GM23338 (cell line): ENCODE measurements around the gene DPY19L3. TPM values are rescaled to one million over a fixed set of nuclear protein-coding genes. Genes with fewer than 3 reads are reported as not detected.

Experiments
- ATAC-seq: fragments of 200-7000 bp; cut with Tn5 transposase; 3 replicates; pipeline ENCODE4 v1.9.1; 2020
- DNase-seq: peaks from one replicate; pipeline ENCODE4 v3.0.0-alpha.2; 2015; ENCODE audit warnings: low spot score
- H2AFZ ChIP-seq: fragments of 200-600 bp; sonication (generic); 2 replicates; pipeline ENCODE4 v1.8.0; 2016; ENCODE audit warnings: antibody characterized with exemption, mild to moderate bottlenecking, moderate library complexity
- H3F3A ChIP-seq: fragments of 200-600 bp; sonication (generic); replicated peaks from 2 replicates; pipeline ENCODE4 v1.8.0; 2017; ENCODE audit warnings: antibody characterized with exemption, mixed run types, low read depth
- H3K27ac ChIP-seq: fragments of 200-600 bp; sonication (generic); 2 replicates; pipeline ENCODE4 v1.6.1; 2016; ENCODE audit warnings: low read depth
- H3K27me3 ChIP-seq: fragments of 200-600 bp; sonication (generic); 2 replicates; pipeline ENCODE4 v1.8.0; 2016; ENCODE audit warnings: mild to moderate bottlenecking, mixed run types, moderate library complexity; ENCODE audit not compliant: insufficient read depth
- H3K36me3 ChIP-seq: fragments of 200-600 bp; sonication (generic); 2 replicates; pipeline ENCODE4 v1.8.0; 2016; ENCODE audit warnings: mild to moderate bottlenecking; ENCODE audit not compliant: insufficient read depth
- H3K4me1 ChIP-seq: fragments of 200-600 bp; sonication (generic); 2 replicates; pipeline ENCODE4 v1.8.0; 2016; ENCODE audit warnings: mild to moderate bottlenecking, moderate library complexity; ENCODE audit not compliant: insufficient read depth
- H3K4me2 ChIP-seq: fragments of 200-600 bp; sonication (generic); 2 replicates; pipeline ENCODE4 v1.7.1; 2017; ENCODE audit warnings: mixed run types
- H3K4me3 ChIP-seq: fragments of 200-600 bp; sonication (generic); 2 replicates; pipeline ENCODE4 v1.6.1; 2016; ENCODE audit warnings: mixed run types
- H3K79me2 ChIP-seq: fragments of 200-600 bp; sonication (generic); replicated peaks from 2 replicates; pipeline ENCODE4 v1.8.0; 2017; ENCODE audit warnings: mild to moderate bottlenecking; ENCODE audit not compliant: insufficient read depth
- H3K9me2 ChIP-seq: fragments of 200-600 bp; sonication (generic); 2 replicates; pipeline ENCODE4 v1.8.0; 2017; ENCODE audit not compliant: insufficient read depth
- H4K20me1 ChIP-seq: fragments of 200-600 bp; sonication (generic); replicated peaks from 2 replicates; pipeline ENCODE4 v1.8.0; 2017; ENCODE audit warnings: mild to moderate bottlenecking; ENCODE audit not compliant: insufficient read depth
- H3K27ac Mint-ChIP-seq: 2 replicates; pipeline ENCODE4 v1.8.0; 2020; ENCODE audit warnings: inconsistent platforms, mild to moderate bottlenecking, moderate library complexity, mixed read lengths
- H3K27me3 Mint-ChIP-seq: 3 replicates; pipeline ENCODE4 v1.8.0; 2022; ENCODE audit warnings: low read depth, mild to moderate bottlenecking, moderate library complexity, mixed read lengths, inconsistent platforms; ENCODE audit not compliant: insufficient read depth, poor library complexity
- H3K36me3 Mint-ChIP-seq: 3 replicates; pipeline ENCODE4 v1.8.0; 2021; ENCODE audit warnings: low read depth, mild to moderate bottlenecking, inconsistent platforms, moderate library complexity, mixed read lengths
- H3K4me1 Mint-ChIP-seq: 3 replicates; pipeline ENCODE4 v1.8.0; 2020; ENCODE audit warnings: mild to moderate bottlenecking, inconsistent platforms, mixed read lengths
- H3K4me3 Mint-ChIP-seq: 3 replicates; pipeline ENCODE4 v1.8.0; 2021; ENCODE audit warnings: moderate library complexity, mild to moderate bottlenecking, inconsistent platforms, mixed read lengths
- H3K9me3 Mint-ChIP-seq: 3 replicates; pipeline ENCODE4 v1.8.0; 2020; ENCODE audit warnings: moderate library complexity, mild to moderate bottlenecking, inconsistent platforms, mixed read lengths
- CREB1 ChIP-seq: fragments of 250-450 bp; sonication (Bioruptor Pico); IDR thresholded peaks from 2 replicates; pipeline ENCODE4 v1.5.0; 2020; ENCODE audit warnings: low read depth, mild to moderate bottlenecking, moderate library complexity
- CTCF ChIP-seq, 2 experiments: fragments of 200-600 bp in 1 of 2; sonication (generic) in 1 of 2; conservative IDR thresholded peaks; 2 replicates each; pipeline versions ENCODE4 v1.5.1 to v1.6.1; 2016 to 2017; ENCODE audit warnings: antibody characterized with exemption in 2 of 2, low read depth in 2 of 2, mild to moderate bottlenecking in 2 of 2, moderate library complexity in 1 of 2
- EZH2 ChIP-seq: fragments of 200-600 bp; sonication (generic); IDR thresholded peaks from one replicate; pipeline ENCODE4 v1.8.0; 2017; ENCODE audit warnings: antibody characterized with exemption, mild to moderate bottlenecking, low read depth; ENCODE audit not compliant: unreplicated experiment
- EZH2phosphoT487 ChIP-seq: fragments of 200-600 bp; sonication (generic); IDR thresholded peaks from one replicate; pipeline ENCODE4 v1.8.1; 2018; ENCODE audit warnings: antibody characterized with exemption; ENCODE audit not compliant: unreplicated experiment
- JUNB ChIP-seq: IDR thresholded peaks from one replicate; pipeline ENCODE4 v1.6.1; 2016; ENCODE audit warnings: antibody characterized with exemption; ENCODE audit not compliant: unreplicated experiment
- NANOG ChIP-seq: IDR thresholded peaks from 2 replicates; pipeline ENCODE4 v1.6.1; 2016; ENCODE audit warnings: antibody characterized with exemption, borderline replicate concordance
- POLR2AphosphoS5 ChIP-seq: IDR thresholded peaks from 2 replicates; pipeline ENCODE4 v1.6.1; 2016; ENCODE audit warnings: antibody characterized with exemption, low read depth
- STAT1 ChIP-seq: IDR thresholded peaks from one replicate; pipeline ENCODE4 v1.6.1; 2016; ENCODE audit warnings: antibody characterized with exemption; ENCODE audit not compliant: unreplicated experiment
- ZNF114 ChIP-seq: fragments of 250-450 bp; sonication (Bioruptor Pico); IDR thresholded peaks from 2 replicates; pipeline ENCODE4 v1.5.0; 2020; ENCODE audit warnings: mild to moderate bottlenecking, moderate library complexity
- ZNF331 ChIP-seq: fragments of 250-450 bp; sonication (Bioruptor Pico); IDR thresholded peaks from 2 replicates; pipeline ENCODE4 v1.5.0; 2020; ENCODE audit warnings: low read depth, mild to moderate bottlenecking, moderate library complexity
- polyA plus RNA-seq: library from polyadenylated mRNA; unstranded; fragments of >200 nt; fragmentation: Nextera tagmentation; extraction: Ambion mirVana; gene quantifications from 2 replicates; pipeline ENCODE4 v1.2.1, GENCODE V29; 2016
- total RNA-seq: library from RNA; depleted of rRNA; stranded (reverse); fragments of >200 nt; shearing (Covaris generic); gene quantifications from 2 replicates; pipeline ENCODE4 v1.2.3, GENCODE V29; 2014
- TF ChIP-seq, protein P1 (sequence below): fragments of 250-450 bp; sonication (Bioruptor Pico); IDR thresholded peaks from 2 replicates; pipeline ENCODE4 v1.5.0; 2020; ENCODE audit warnings: mild to moderate bottlenecking, moderate library complexity
- TF ChIP-seq, protein P2 (sequence below): IDR thresholded peaks from one replicate; pipeline ENCODE4 v1.6.1; 2018; ENCODE audit warnings: antibody characterized with exemption; ENCODE audit not compliant: unreplicated experiment

Gene DPY19L3
- total and polyA plus RNA-seq, 2 experiments from 2014 or later, result 13.5 to 46.6 TPM

DNA sequence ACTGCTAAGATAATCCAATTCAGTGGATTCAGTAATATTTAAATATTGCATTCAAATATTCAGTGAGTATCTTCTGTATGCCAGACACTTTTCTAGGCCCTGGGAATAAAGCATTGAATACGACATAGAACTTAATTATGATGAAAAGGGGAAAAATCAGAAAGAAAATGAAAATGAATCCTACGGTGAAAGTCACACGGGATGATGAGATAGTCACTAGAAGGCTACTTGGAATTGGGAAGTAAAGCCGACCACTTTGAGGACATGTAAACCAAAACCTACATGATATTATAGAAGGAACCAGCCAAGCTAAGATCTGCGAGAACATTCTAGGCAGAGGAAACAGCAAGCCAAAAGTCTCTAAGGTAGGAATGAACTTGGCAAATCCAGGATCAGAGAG is 10.1 kb downstream of the DPY19L3 start:
- H4K20me1 ChIP-seq, result peaks cover 7% of the 10 kb centered on the region
- Mint-ChIP-seq H3K36me3 (peaks cover 73% of the 10 kb centered on the region), H3K27me3 (peaks cover 3% of the 10 kb centered on the region), H3K27ac (no peak overlapping the region), H3K9me3 (no peaks in the 10 kb centered on the region), H3K4me1 (peaks cover 4% of the 10 kb centered on the region; the same call in 2 of the 3 replicates), H3K4me3 (no peak overlapping the region)
- no peaks in the 10 kb centered on the region for H3F3A ChIP-seq
- no peaks in the 10 kb centered on the region for H3K27me3 ChIP-seq
- no peak for DNase-seq
- H3K4me3 ChIP-seq, result no peak overlapping the region
- H3K27ac ChIP-seq, result no peak overlapping the region
- no peaks in the 10 kb centered on the region for H3K4me1 ChIP-seq
- no peaks in the 10 kb centered on the region for H3K9me2 ChIP-seq
- H3K4me2 ChIP-seq, result no peak overlapping the region
- ATAC-seq, result no peak
- TF ChIP-seq POLR2AphosphoS5, result no peak
- no peak for TF ChIP-seq EZH2phosphoT487
- TF ChIP-seq ZNF114, result no peak
- no peak for TF ChIP-seq CREB1
- no peak for TF ChIP-seq JUNB
- no peak for TF ChIP-seq ZNF331 (CRISPR knock-in tag)
- TF ChIP-seq, protein P1, sequence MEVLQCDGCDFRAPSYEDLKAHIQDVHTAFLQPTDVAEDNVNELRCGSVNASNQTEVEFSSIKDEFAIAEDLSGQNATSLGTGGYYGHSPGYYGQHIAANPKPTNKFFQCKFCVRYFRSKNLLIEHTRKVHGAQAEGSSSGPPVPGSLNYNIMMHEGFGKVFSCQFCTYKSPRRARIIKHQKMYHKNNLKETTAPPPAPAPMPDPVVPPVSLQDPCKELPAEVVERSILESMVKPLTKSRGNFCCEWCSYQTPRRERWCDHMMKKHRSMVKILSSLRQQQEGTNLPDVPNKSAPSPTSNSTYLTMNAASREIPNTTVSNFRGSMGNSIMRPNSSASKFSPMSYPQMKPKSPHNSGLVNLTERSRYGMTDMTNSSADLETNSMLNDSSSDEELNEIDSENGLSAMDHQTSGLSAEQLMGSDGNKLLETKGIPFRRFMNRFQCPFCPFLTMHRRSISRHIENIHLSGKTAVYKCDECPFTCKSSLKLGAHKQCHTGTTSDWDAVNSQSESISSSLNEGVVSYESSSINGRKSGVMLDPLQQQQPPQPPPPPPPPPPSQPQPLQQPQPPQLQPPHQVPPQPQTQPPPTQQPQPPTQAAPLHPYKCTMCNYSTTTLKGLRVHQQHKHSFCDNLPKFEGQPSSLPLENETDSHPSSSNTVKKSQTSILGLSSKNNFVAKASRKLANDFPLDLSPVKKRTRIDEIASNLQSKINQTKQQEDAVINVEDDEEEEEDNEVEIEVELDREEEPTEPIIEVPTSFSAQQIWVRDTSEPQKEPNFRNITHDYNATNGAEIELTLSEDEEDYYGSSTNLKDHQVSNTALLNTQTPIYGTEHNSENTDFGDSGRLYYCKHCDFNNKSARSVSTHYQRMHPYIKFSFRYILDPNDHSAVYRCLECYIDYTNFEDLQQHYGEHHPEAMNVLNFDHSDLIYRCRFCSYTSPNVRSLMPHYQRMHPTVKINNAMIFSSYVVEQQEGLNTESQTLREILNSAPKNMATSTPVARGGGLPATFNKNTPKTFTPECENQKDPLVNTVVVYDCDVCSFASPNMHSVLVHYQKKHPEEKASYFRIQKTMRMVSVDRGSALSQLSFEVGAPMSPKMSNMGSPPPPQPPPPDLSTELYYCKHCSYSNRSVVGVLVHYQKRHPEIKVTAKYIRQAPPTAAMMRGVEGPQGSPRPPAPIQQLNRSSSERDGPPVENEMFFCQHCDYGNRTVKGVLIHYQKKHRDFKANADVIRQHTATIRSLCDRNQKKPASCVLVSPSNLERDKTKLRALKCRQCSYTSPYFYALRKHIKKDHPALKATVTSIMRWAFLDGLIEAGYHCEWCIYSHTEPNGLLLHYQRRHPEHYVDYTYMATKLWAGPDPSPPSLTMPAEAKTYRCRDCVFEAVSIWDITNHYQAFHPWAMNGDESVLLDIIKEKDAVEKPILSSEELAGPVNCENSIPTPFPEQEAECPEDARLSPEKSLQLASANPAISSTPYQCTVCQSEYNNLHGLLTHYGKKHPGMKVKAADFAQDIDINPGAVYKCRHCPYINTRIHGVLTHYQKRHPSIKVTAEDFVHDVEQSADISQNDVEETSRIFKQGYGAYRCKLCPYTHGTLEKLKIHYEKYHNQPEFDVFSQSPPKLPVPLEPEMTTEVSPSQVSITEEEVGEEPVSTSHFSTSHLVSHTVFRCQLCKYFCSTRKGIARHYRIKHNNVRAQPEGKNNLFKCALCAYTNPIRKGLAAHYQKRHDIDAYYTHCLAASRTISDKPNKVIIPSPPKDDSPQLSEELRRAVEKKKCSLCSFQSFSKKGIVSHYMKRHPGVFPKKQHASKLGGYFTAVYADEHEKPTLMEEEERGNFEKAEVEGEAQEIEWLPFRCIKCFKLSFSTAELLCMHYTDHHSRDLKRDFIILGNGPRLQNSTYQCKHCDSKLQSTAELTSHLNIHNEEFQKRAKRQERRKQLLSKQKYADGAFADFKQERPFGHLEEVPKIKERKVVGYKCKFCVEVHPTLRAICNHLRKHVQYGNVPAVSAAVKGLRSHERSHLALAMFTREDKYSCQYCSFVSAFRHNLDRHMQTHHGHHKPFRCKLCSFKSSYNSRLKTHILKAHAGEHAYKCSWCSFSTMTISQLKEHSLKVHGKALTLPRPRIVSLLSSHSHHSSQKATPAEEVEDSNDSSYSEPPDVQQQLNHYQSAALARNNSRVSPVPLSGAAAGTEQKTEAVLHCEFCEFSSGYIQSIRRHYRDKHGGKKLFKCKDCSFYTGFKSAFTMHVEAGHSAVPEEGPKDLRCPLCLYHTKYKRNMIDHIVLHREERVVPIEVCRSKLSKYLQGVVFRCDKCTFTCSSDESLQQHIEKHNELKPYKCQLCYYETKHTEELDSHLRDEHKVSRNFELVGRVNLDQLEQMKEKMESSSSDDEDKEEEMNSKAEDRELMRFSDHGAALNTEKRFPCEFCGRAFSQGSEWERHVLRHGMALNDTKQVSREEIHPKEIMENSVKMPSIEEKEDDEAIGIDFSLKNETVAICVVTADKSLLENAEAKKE (CRISPR knock-in tag), result no peak
- no peak for TF ChIP-seq CTCF (conservative IDR thresholded peaks at IDR 0.05; ENCODE audit: low read depth in 2 of 2)
- no peak for TF ChIP-seq EZH2
- TF ChIP-seq STAT1, result no peak
- no peak for TF ChIP-seq NANOG
- TF ChIP-seq, protein P2, sequence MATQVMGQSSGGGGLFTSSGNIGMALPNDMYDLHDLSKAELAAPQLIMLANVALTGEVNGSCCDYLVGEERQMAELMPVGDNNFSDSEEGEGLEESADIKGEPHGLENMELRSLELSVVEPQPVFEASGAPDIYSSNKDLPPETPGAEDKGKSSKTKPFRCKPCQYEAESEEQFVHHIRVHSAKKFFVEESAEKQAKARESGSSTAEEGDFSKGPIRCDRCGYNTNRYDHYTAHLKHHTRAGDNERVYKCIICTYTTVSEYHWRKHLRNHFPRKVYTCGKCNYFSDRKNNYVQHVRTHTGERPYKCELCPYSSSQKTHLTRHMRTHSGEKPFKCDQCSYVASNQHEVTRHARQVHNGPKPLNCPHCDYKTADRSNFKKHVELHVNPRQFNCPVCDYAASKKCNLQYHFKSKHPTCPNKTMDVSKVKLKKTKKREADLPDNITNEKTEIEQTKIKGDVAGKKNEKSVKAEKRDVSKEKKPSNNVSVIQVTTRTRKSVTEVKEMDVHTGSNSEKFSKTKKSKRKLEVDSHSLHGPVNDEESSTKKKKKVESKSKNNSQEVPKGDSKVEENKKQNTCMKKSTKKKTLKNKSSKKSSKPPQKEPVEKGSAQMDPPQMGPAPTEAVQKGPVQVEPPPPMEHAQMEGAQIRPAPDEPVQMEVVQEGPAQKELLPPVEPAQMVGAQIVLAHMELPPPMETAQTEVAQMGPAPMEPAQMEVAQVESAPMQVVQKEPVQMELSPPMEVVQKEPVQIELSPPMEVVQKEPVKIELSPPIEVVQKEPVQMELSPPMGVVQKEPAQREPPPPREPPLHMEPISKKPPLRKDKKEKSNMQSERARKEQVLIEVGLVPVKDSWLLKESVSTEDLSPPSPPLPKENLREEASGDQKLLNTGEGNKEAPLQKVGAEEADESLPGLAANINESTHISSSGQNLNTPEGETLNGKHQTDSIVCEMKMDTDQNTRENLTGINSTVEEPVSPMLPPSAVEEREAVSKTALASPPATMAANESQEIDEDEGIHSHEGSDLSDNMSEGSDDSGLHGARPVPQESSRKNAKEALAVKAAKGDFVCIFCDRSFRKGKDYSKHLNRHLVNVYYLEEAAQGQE, result no peak
- H3K79me2 ChIP-seq, result 0 out of 2 replicates have a peak, but pooled peaks cover 11% of the 10 kb centered on the region
- no peak overlapping the region for H2AFZ ChIP-seq
- peaks cover 35% of the 10 kb centered on the region for H3K36me3 ChIP-seq
